Measurements from ENCODE around the gene ELAC2. TPM values are rescaled to one million over a fixed set of nuclear protein-coding genes. Genes with fewer than 3 reads are reported as not detected.

ELAC2 gene, protein sequence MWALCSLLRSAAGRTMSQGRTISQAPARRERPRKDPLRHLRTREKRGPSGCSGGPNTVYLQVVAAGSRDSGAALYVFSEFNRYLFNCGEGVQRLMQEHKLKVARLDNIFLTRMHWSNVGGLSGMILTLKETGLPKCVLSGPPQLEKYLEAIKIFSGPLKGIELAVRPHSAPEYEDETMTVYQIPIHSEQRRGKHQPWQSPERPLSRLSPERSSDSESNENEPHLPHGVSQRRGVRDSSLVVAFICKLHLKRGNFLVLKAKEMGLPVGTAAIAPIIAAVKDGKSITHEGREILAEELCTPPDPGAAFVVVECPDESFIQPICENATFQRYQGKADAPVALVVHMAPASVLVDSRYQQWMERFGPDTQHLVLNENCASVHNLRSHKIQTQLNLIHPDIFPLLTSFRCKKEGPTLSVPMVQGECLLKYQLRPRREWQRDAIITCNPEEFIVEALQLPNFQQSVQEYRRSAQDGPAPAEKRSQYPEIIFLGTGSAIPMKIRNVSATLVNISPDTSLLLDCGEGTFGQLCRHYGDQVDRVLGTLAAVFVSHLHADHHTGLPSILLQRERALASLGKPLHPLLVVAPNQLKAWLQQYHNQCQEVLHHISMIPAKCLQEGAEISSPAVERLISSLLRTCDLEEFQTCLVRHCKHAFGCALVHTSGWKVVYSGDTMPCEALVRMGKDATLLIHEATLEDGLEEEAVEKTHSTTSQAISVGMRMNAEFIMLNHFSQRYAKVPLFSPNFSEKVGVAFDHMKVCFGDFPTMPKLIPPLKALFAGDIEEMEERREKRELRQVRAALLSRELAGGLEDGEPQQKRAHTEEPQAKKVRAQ
- total RNA-seq (2022; extraction: Qiagen RNA extraction; ENCODE audit: low read depth) = 105 to 116 TPM (median 109 TPM) in 5 replicates

DNA sequence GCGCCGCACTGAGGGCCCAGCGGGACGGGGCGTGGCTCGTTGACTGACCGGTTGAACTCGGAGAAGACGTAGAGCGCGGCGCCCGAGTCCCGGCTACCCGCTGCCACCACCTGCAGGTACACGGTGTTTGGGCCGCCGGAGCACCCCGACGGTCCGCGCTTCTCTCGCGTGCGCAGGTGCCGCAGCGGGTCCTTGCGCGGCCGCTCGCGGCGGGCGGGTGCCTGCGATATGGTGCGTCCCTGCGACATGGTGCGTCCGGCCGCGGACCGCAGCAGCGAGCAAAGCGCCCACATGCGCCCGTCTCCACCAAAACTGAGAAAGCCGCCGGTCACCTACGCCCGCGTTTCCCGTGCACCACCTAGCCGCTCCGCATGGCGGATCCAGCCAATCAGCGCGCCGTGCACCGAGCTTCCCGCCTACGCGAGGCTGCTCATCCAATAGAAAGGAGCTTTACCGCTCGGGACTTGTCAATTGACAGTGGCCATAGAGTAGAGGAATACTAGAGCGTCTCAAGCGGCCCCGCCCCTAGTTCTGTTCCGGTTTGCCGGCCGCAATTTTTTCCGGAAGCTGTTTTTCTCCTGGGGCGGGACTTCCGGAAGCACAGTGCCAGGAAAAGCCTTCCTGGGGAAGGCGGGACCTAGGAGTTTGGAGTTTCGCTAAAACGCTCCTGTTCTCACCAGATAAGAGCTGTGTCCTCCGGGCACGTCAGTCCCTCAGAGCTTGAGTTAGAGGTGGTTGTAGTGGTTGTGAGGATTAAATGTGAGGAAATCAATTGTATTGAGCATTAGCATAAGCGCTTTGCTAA, at the start of gene ELAC2:
TSS of gene ELAC2 (minus strand) at position 373 of the 805 bp plus-strand sequence. CDS start at position 293, 80 bp downstream.

Other genes with a start within 250 kb of the ELAC2 start
- gene ARHGAP44, start 228.5 kb downstream of the ELAC2 start, total RNA-seq (2022; extraction: Qiagen RNA extraction; ENCODE audit: low read depth) = 3.0 to 3.6 TPM (median 3.1 TPM) in 5 replicates

All from A549 treated with DMSO at 1 μM for 4 hours (cell line).